Dendritic cell treated with granulocyte-macrophage colony-stimulating factor and Interleukin-4, amounts not matched to agents 40 ng/mL and 50 ng/mL, for 4 days (primary cell): ENCODE results near the gene PI4KA.

Experiments used
- H3K27ac Mint-ChIP-seq: one replicate; pipeline ENCODE4 v1.8.0; 2022; ENCODE audit warnings: mild to moderate bottlenecking, mixed read lengths
- H3K27me3 Mint-ChIP-seq: one replicate; pipeline ENCODE4 v1.8.0; 2022; ENCODE audit warnings: mild to moderate bottlenecking, mixed read lengths
- H3K36me3 Mint-ChIP-seq: one replicate; pipeline ENCODE4 v1.8.0; 2022; ENCODE audit warnings: low read depth, mixed read lengths
- H3K4me1 Mint-ChIP-seq: one replicate; pipeline ENCODE4 v1.8.0; 2022; ENCODE audit warnings: low read depth, mixed read lengths
- H3K4me3 Mint-ChIP-seq: one replicate; pipeline ENCODE4 v1.8.0; 2022; ENCODE audit warnings: mild to moderate bottlenecking, moderate library complexity, mixed read lengths
- H3K9me3 Mint-ChIP-seq: one replicate; pipeline ENCODE4 v1.8.0; 2022; ENCODE audit warnings: mixed read lengths
- intact Hi-C: fragments of 100-400 bp; cut with micrococcal nuclease; formaldehyde crosslinking; loops from one replicate; pipeline ENCODE4 v1.15.0; 2022

The PI4KA gene

DNA sequence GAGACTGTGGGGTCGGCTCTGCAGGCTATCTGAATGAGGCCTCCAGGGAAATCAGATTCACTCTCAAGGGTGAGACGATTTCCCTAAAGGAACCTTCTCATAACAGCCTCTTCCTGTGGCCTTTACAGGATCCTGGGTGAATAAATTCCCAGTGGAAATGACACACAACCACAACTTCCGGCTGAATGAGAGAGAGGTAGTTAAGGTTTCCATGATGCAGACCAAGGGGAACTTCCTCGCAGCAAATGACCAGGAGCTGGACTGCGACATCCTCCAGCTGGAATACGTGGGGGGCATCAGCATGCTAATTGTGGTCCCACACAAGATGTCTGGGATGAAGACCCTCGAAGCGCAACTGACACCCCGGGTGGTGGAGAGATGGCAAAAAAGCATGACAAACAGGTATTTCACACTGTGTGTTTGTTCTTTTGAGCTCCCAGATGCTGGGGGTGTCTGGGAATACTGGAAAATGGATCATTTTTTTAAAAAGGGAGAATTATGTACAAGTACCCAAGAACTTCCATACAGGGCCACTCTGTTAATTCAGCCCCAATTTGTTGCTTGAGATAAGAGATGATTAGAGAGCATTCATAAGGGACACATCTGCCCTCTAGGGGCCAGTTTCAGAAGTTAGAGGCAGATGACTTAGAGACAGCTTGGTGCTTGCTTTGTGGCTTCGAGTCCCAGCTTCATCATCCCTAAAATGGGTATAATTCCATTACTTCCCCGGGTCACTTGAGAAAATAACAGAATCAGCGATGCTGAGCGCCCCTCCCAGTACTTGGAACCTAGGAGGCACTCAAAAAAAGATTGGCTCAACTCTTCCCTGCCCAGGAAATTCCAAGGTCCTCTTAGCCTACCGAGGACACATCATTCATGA lies 74.5 kb downstream of the PI4KA start:
- peaks cover 86% of the 10 kb centered on the region for H3K36me3 Mint-ChIP-seq
- intact Hi-C loops, result no loop called here

DNA sequence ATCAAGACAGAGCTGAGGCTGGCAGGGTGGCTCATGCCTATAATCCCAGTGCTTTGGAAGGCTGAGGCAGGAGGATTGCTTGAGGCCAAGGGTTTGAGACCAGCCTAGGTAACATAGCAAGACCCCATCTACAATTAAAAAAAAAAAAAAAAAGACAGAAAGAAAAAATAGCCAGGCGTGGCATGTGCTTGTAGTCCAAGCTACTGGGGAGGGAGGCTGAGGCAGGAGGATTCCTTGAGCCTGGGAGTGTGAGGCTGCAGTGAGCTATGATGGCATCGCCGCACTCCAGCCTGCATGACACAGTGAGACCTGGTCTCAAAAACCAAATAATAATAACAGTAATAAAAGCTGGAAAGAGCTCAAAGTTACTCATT lies 75.3 kb downstream of the PI4KA start:
- H3K9me3 Mint-ChIP-seq, result no peaks in the 10 kb centered on the region
- H3K4me1 Mint-ChIP-seq, result peaks cover 11% of the 10 kb centered on the region
- H3K36me3 Mint-ChIP-seq, result peaks cover 86% of the 10 kb centered on the region
- intact Hi-C loops, result no loop called here
- H3K27me3 Mint-ChIP-seq, result no peaks in the 10 kb centered on the region
- H3K27ac Mint-ChIP-seq, result no peak overlapping the region
- no peak overlapping the region for H3K4me3 Mint-ChIP-seq

More for the DNA sequence above, 74.5 kb downstream of the PI4KA start:
- no peaks in the 10 kb centered on the region for H3K27me3 Mint-ChIP-seq
- H3K4me3 Mint-ChIP-seq, result no peak overlapping the region
- peaks cover 5% of the 10 kb centered on the region for H3K4me1 Mint-ChIP-seq
- H3K27ac Mint-ChIP-seq, result no peak overlapping the region
- no peaks in the 10 kb centered on the region for H3K9me3 Mint-ChIP-seq

DNA sequence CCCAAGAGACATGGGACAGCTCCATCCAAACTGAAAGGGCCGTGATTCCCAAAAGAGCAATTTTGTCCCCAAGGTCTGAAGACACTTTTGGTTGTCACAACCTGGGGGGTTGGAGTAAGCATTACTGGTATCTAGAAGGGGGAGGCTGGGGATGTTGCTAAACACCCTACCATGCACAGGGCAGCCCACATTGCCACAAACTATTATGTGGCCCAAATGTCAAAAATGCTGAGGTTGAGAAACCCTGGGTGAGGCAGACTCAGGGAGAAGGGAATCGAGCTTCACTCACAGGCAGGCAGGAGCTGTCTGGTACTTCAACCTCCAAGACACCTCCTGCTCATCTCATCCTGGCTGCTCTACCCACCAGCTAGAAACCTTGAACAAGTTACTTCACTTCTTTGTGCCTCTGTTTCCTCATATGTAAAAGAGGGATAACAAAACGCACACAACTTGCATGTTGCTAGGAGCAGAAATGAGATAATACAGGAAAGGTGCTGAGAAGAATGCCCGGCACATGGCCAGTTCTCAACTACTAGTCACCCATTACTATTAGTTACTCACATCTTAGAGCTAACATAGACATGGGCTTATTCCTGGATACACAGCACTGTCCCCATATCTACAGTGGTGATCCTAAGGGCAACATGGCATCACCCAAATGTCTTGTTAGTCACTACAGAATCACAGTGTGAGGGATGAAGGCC lies 75.9 kb downstream of the PI4KA start:
- Mint-ChIP-seq H3K36me3 (peaks cover 86% of the 10 kb centered on the region), H3K27me3 (no peaks in the 10 kb centered on the region), H3K9me3 (no peaks in the 10 kb centered on the region), H3K4me3 (no peak overlapping the region), H3K27ac (no peak overlapping the region), H3K4me1 (peaks cover 13% of the 10 kb centered on the region)
- intact Hi-C loops, result no loop called here

DNA sequence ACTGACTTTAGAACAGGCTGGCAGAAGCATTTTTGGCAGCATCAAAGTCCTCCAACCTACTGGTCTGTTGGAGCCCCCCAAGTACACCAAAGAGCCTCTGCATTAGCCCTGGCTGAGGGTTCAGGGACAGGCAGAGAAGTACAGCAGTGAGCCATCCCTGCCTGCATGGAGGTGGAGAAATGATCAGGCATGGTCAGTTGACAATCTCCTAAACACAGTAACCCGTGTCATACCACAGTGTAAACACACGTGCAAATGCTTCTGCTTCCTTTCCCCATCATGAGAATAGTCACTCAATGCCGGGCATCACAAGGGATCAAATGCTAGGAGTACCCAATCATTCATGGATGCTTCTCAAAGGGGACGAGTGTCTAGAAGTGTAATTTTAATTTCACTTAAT lies 76.5 kb downstream of the PI4KA start:
- intact Hi-C loops, result no loop called here
- Mint-ChIP-seq H3K36me3 (peaks cover 86% of the 10 kb centered on the region), H3K4me1 (peaks cover 13% of the 10 kb centered on the region), H3K27me3 (no peaks in the 10 kb centered on the region), H3K4me3 (no peak overlapping the region), H3K9me3 (no peaks in the 10 kb centered on the region), H3K27ac (no peak overlapping the region)

DNA sequence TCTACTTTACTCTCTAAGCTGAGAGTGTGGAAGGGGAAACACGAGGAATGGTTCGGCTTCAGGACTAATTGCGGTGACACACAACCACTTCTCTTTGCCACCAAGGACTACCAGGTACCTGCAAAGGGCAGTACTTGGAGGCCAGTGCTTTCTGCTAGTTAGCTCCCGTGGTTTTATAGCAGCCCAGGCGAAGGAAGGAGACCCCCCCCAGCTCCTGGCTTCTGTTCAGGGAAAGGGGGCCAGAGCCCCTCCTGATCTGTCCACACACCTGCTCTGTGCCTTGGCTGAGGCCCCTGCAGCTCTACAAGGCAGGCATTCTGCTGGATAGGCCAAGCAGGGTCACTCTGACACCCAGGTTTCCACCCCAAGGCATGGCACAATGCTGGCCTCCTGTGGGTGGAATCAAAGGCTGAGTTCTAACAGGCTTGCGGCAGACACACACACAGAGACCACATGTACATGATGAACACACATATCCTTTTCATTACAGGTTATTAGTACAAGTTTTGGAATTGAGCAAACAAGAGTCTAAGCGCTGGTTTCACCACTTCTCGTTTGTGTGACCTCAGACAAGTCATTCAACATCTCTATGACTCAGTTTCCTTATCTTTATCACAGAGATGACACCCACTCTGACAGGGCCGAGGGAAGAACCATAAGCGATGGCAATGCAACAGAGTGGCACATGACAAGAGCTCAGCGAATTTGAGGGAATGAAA lies 77.2 kb downstream of the PI4KA start:
- peaks cover 13% of the 10 kb centered on the region for H3K4me1 Mint-ChIP-seq
- no peaks in the 10 kb centered on the region for H3K9me3 Mint-ChIP-seq
- no peaks in the 10 kb centered on the region for H3K27me3 Mint-ChIP-seq
- no peak overlapping the region for H3K27ac Mint-ChIP-seq
- intact Hi-C loops, result no loop called here
- H3K4me3 Mint-ChIP-seq, result no peak overlapping the region
- peaks cover 86% of the 10 kb centered on the region for H3K36me3 Mint-ChIP-seq

DNA sequence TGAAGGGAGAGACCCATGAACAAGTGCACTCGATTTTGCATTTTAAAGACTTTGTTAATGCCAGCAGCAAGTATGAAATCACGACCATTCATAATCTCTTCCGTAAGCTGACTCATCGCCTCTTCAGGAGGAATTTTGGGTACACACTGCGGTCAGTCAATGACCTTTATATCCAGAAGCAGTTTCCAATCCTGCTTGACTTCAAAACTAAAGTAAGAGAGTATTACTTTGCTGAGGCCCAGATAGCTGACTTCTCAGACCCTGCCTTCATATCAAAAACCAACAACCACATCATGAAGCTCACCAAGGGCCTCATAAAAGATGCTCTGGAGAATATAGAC lies 78.8 kb downstream of the PI4KA start:
- intact Hi-C loops, result no loop called here
- Mint-ChIP-seq H3K9me3 (no peaks in the 10 kb centered on the region), H3K27me3 (no peaks in the 10 kb centered on the region), H3K36me3 (peaks cover 89% of the 10 kb centered on the region), H3K4me3 (no peak overlapping the region), H3K4me1 (peaks cover 13% of the 10 kb centered on the region), H3K27ac (no peak overlapping the region)

DNA sequence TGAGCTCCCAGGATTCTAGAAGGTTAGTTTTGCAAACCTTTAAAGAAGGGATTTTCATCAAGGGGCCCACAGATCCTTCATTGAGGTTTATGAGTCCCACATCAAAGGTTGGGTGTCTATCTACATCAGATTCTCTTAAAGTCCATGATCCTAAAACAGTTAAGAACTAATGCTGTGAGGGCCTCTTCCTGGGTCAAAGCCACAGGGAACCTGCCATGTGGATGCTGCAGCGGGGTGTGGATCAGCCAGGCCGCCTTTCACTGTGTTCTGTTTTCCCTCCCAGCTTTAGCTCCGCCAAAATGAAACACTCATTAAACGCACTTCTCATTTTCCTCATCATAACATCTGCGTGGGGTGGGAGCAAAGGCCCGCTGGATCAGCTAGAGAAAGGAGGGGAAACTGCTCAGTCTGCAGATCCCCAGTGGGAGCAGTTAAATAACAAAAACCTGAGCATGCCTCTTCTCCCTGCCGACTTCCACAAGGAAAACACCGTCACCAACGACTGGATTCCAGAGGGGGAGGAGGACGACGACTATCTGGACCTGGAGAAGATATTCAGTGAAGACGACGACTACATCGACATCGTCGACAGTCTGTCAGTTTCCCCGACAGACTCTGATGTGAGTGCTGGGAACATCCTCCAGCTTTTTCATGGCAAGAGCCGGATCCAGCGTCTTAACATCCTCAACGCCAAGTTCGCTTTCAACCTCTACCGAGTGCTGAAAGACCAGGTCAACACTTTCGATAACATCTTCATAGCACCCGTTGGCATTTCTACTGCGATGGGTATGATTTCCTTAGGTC lies 79.4 kb downstream of the PI4KA start:
- intact Hi-C loops, result no loop called here
- Mint-ChIP-seq H3K9me3 (no peaks in the 10 kb centered on the region), H3K27ac (no peak overlapping the region), H3K4me1 (peaks cover 13% of the 10 kb centered on the region), H3K4me3 (no peak overlapping the region), H3K27me3 (no peaks in the 10 kb centered on the region), H3K36me3 (peaks cover 92% of the 10 kb centered on the region)

DNA sequence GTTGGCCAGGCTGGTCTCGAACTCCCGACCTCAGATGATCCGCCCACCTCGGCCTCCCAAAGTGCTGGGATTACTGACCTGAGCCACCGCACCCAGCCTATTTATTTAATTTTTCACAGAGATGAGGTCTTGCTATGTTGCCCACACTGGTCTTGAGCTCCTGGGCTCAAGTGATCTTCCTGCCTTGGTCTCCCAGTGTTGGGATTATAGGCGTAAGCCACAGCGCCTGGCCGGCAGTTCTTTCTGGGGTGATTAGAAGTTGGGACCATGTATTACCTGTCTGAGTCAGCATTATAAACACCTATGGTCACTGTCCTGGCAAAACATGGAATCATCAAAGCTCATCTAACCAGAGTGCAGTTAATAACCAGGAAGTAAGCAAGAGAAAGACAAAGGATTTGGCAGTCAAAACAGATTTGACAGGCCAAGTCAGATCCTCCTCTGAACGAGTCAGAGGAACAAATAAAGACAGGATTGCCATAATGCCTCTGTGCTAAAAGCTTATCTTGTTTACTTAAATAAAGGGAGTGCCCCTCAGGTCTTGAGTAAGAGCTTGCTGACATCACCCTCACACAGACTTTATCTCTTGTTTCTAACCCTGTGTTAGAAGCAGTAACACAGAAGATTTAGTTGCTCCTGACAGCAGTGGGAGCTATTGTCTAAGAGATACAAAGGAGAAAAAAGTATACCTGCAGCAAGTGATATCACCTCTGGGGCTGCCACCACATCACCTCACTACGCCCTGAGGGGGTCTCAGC lies 81.0 kb downstream of the PI4KA start:
- intact Hi-C loops, result no loop called here
- Mint-ChIP-seq H3K27ac (no peak overlapping the region), H3K36me3 (peaks cover 90% of the 10 kb centered on the region), H3K4me1 (peaks cover 7% of the 10 kb centered on the region), H3K27me3 (no peaks in the 10 kb centered on the region), H3K4me3 (no peak overlapping the region), H3K9me3 (no peaks in the 10 kb centered on the region)

DNA sequence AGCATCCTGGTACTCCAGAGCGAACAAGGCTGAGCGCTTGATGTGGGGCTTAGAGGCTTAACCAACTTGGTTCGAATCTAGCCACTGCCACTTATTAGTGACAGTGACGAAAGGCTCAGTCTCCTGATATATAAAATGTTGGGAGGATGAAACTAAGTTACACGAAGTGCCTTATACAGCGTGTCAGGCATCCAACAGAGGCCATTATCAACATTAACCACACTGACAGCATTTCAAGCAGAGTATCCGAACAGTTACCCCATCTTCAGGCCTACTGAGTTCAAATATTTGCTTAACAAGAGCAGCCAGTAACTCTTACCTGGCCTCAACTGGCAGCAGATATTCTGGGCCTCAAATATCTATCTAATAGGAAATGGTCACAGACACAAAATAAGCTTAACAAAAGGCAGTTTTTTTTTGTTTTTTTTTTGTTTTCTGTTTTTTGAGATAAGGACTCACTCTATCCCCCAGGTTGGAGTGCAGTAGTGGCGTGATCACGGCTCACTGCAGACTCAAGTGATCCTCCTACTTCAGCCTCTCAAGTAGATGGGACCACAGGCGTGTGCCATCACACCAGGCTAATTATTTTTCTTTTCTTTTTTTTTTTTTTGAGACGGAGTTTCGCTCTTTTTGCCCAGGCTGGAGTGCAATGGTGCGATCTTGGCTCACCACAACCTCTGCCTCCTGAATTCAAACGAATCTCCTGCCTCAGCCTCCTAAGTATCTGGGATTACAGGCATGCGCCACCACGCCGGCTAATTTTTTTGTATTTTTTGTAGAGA lies 81.8 kb downstream of the PI4KA start:
- Mint-ChIP-seq H3K36me3 (peaks cover 88% of the 10 kb centered on the region), H3K4me3 (no peak overlapping the region), H3K9me3 (no peaks in the 10 kb centered on the region), H3K27ac (no peak overlapping the region), H3K4me1 (peaks cover 7% of the 10 kb centered on the region), H3K27me3 (no peaks in the 10 kb centered on the region)
- intact Hi-C loops, result no loop called here

DNA sequence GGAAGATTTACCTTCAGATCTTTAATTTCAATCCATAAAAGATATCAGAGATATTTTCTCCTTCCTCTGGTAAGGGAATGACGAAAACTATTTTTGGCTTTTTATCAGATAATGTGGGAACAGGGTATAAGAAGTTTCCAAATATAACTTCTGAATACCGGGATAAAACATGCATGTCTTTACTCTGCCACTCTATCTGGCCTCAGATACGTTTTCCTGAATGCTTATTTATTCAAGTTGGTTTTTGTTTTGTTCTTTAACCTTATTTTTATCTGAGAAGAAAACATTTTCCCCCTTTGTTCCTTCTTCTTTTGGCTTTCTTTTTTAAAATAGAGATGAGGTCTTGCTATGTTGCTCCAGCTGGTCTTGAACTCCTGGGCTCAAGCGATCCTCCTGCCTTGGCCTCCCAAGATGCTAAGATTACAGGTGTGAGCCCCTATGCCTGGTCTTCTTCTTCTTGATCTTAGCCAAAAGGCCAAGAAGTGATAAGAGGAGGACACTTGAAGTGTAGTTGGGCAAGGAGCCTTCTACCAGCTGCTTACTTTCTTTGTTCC lies 83.2 kb downstream of the PI4KA start:
- H3K27ac Mint-ChIP-seq, result no peak overlapping the region
- H3K9me3 Mint-ChIP-seq, result no peaks in the 10 kb centered on the region
- intact Hi-C loops, result no loop called here
- no peak overlapping the region for H3K4me3 Mint-ChIP-seq
- no peaks in the 10 kb centered on the region for H3K27me3 Mint-ChIP-seq
- H3K4me1 Mint-ChIP-seq, result peaks cover 7% of the 10 kb centered on the region
- H3K36me3 Mint-ChIP-seq, result peaks cover 93% of the 10 kb centered on the region

DNA sequence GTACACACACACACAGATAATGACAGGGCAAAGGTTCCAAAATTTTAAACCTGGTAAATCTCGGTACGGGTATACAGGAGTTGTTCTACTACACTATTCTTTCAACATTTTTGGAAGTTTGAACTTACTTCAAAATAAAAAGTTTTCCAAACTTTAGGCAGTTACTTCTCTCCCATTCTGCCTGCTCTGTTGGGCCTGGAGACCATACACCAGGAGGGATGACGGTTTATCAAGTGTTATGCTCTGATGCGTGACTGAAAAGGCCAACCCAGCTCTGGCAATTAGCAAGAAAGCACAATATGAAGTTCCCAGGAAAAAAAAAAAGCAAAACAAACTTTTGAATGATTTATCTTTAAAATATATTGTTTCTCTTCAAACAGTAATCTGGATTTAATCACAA lies 83.7 kb downstream of the PI4KA start:
- Mint-ChIP-seq H3K27ac (no peak overlapping the region), H3K36me3 (peaks cover 93% of the 10 kb centered on the region), H3K9me3 (no peaks in the 10 kb centered on the region), H3K27me3 (no peaks in the 10 kb centered on the region), H3K4me3 (no peak overlapping the region), H3K4me1 (peaks cover 7% of the 10 kb centered on the region)
- intact Hi-C loops, result no loop called here

DNA sequence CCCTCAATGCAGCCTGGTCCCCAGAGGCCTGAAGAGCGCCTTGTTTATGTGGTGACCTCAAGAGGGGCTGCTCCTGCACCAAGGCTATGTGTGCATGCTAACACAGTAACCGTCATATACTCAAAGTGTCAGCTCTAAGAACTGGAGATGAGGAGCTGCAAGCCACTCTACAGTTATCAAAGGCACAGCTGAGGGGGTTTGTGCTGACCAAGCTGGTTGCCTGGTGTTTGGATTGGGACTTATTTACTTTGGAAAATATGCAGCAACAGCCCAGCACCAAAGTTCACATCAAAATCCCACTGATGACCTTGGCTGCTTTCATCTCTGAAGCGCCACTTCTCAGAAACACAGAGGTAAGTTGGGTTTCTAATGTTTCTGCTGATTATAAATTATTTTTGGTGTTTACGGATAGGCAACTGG lies 84.8 kb downstream of the PI4KA start, which contains the start of gene SERPIND1:
TSS of gene SERPIND1 (plus strand) at position 321 of the 420 bp plus-strand sequence. CDS start 5,200 bp downstream, outside the sequence.
- no peak within 1 kb of the TSS for H3K27ac Mint-ChIP-seq
- H3K9me3 Mint-ChIP-seq, result peaks cover 9% of the 10 kb centered on the region
- H3K36me3 Mint-ChIP-seq, result peaks cover 92% of the 10 kb centered on the region
- no peak within 1 kb of the TSS for H3K4me3 Mint-ChIP-seq
- intact Hi-C loops, result no loop called here
- no peaks in the 10 kb centered on the region for H3K27me3 Mint-ChIP-seq
- peaks cover 14% of the 10 kb centered on the region for H3K4me1 Mint-ChIP-seq
